GM19035 (cell line): ENCODE results near the gene FSTL4.
"Not testable (repeated sequence)": the region's sequence is repeated elsewhere in the genome, so short reads cannot be mapped to it uniquely, and the experiment has no call there.

Source experiments
- ATAC-seq: cut with Tn5 transposase; IDR thresholded peaks from one replicate; pipeline ENCODE4 v1.9.1; 2021; ENCODE audit not compliant: unreplicated experiment

FSTL4 gene

GRCh38 chr5:133559960-133560359 is 52.4 kb downstream of the FSTL4 start:
- ATAC-seq, result no peak

GRCh38 chr5:133556551-133556950 is 55.8 kb downstream of the FSTL4 start:
- no peak for ATAC-seq

- no peak for ATAC-seq
Measured at GRCh38 chr5:133554279-133554678, 58.1 kb downstream of the FSTL4 start.

- ATAC-seq, result no peak
Measured at GRCh38 chr5:133552925-133553525, 59.3 kb downstream of the FSTL4 start.

GRCh38 chr5:133546500-133546899 is 65.8 kb downstream of the FSTL4 start:
- no peak for ATAC-seq

GRCh38 chr5:133544346-133544745 is 68.0 kb downstream of the FSTL4 start:
- no peak for ATAC-seq

GRCh38 chr5:133539818-133540217 is 72.5 kb downstream of the FSTL4 start:
- ATAC-seq, result no peak

- ATAC-seq, result no peak
Measured at GRCh38 chr5:133538718-133539117, 73.6 kb downstream of the FSTL4 start.

GRCh38 chr5:133535241-133535929 is 77.0 kb downstream of the FSTL4 start:
- not testable (repeated sequence) for ATAC-seq

GRCh38 chr5:133534566-133534965 is 77.8 kb downstream of the FSTL4 start:
- ATAC-seq, result no peak

- ATAC-seq, result no peak
Measured at GRCh38 chr5:133533541-133533940, 78.8 kb downstream of the FSTL4 start.

- no peak for ATAC-seq
Measured at GRCh38 chr5:133531594-133531993, 80.7 kb downstream of the FSTL4 start.

GRCh38 chr5:133531178-133531577 is 81.2 kb downstream of the FSTL4 start:
- ATAC-seq, result peak; percentile 80

GRCh38 chr5:133530270-133530669 is 82.1 kb downstream of the FSTL4 start:
- no peak for ATAC-seq

GRCh38 chr5:133528841-133529240 is 83.5 kb downstream of the FSTL4 start:
- ATAC-seq, result no peak

- ATAC-seq, result no peak
Measured at GRCh38 chr5:133527311-133527710, 85.0 kb downstream of the FSTL4 start.

- ATAC-seq, result no peak
Measured at GRCh38 chr5:133526368-133526767, 86.0 kb downstream of the FSTL4 start.

GRCh38 chr5:133525126-133525525 is 87.2 kb downstream of the FSTL4 start:
- no peak for ATAC-seq

GRCh38 chr5:133524666-133525065 is 87.7 kb downstream of the FSTL4 start:
- ATAC-seq, result no peak

- no peak for ATAC-seq
Measured at GRCh38 chr5:133523961-133524586, 88.3 kb downstream of the FSTL4 start.

- ATAC-seq, result no peak
Measured at GRCh38 chr5:133523013-133523658, 89.2 kb downstream of the FSTL4 start.

- no peak for ATAC-seq
Measured at GRCh38 chr5:133521801-133522200, 90.5 kb downstream of the FSTL4 start.
